DOHH2 (cell line): ENCODE results near the gene C11orf24.

Source experiments
- H3F3A ChIP-seq: fragments of 200-600 bp; sonication (generic), shearing (Covaris generic); 2 replicates; pipeline ENCODE4 v1.6.0; 2016; ENCODE audit warnings: antibody characterized with exemption, mild to moderate bottlenecking; ENCODE audit not compliant: control insufficient read depth, insufficient read depth
- H3K27ac ChIP-seq: fragments of 200-600 bp; sonication (generic); 2 replicates; pipeline ENCODE4 v1.5.1; 2014; ENCODE audit warnings: low read depth, mild to moderate bottlenecking, low read length, moderate library complexity
- H3K27me3 ChIP-seq: fragments of 200-600 bp; sonication (generic); 2 replicates; pipeline ENCODE4 v1.6.1; 2014; ENCODE audit warnings: mild to moderate bottlenecking, low read length, mixed read lengths; ENCODE audit not compliant: control insufficient read depth
- H3K36me3 ChIP-seq: fragments of 200-600 bp; sonication (generic); 2 replicates; pipeline ENCODE4 v1.6.1; 2014; ENCODE audit warnings: mild to moderate bottlenecking, low read length, moderate library complexity, mixed read lengths; ENCODE audit not compliant: control insufficient read depth
- H3K4me1 ChIP-seq: fragments of 200-600 bp; sonication (generic); 2 replicates; pipeline ENCODE4 v1.6.1; 2014; ENCODE audit warnings: mild to moderate bottlenecking, low read length, mixed read lengths; ENCODE audit not compliant: control insufficient read depth
- H3K4me2 ChIP-seq: fragments of 200-600 bp; sonication (generic); 2 replicates; pipeline ENCODE4 v1.6.0; 2014; ENCODE audit warnings: mild to moderate bottlenecking, low read length, moderate library complexity
- H3K4me3 ChIP-seq: fragments of 200-600 bp; sonication (generic); 2 replicates; pipeline ENCODE4 v1.5.1; 2014; ENCODE audit warnings: mild to moderate bottlenecking, low read length, mixed read lengths
- H3K79me2 ChIP-seq: fragments of 200-600 bp; sonication (generic); 2 replicates; pipeline ENCODE4 v1.6.1; 2014; ENCODE audit warnings: mild to moderate bottlenecking, low read length, mixed read lengths; ENCODE audit not compliant: control insufficient read depth
- H3K9me2 ChIP-seq: fragments of 200-600 bp; sonication (generic); replicated peaks from 2 replicates; pipeline ENCODE4 v1.6.1; 2014; ENCODE audit warnings: mild to moderate bottlenecking, low read length, mixed read lengths; ENCODE audit not compliant: control insufficient read depth
- H3K9me3 ChIP-seq: fragments of 200-600 bp; sonication (generic); 2 replicates; pipeline ENCODE4 v1.6.1; 2014; ENCODE audit warnings: antibody characterized with exemption, low read length, mixed read lengths; ENCODE audit not compliant: control insufficient read depth, insufficient read depth
- H4K20me1 ChIP-seq: fragments of 200-600 bp; sonication (generic); 2 replicates; pipeline ENCODE4 v1.6.0; 2014; ENCODE audit warnings: low read depth, mild to moderate bottlenecking, antibody characterized with exemption, low read length, moderate library complexity; ENCODE audit not compliant: control insufficient read depth, insufficient read depth
- CTCF ChIP-seq: fragments of 200-600 bp; sonication (generic); IDR thresholded peaks from one replicate; pipeline ENCODE4 v1.5.1; 2014; ENCODE audit warnings: antibody characterized with exemption, mild to moderate bottlenecking, low read depth, low read length; ENCODE audit not compliant: poor library complexity, severe bottlenecking
- EZH2phosphoT487 ChIP-seq: fragments of 200-600 bp; sonication (generic); IDR thresholded peaks from 2 replicates; pipeline ENCODE4 v1.6.1; 2017; ENCODE audit warnings: borderline replicate concordance, mild to moderate bottlenecking, antibody characterized with exemption, low read length, moderate library complexity, mixed read lengths

Gene C11orf24

GRCh38 chr11:68263444-68264035 lies 8.2 kb downstream of the C11orf24 start:
- no peak overlapping the region for H3K4me2 ChIP-seq
- no peak overlapping the region for H3K4me3 ChIP-seq
- peaks cover 78% of the 10 kb centered on the region for H3K36me3 ChIP-seq
- TF ChIP-seq EZH2phosphoT487 (no peak), CTCF (no peak)
- H3K27ac ChIP-seq, result no peak overlapping the region
- H4K20me1 ChIP-seq, result no peaks in the 10 kb centered on the region
- H3K9me3 ChIP-seq, result no peaks in the 10 kb centered on the region
- peaks cover 12% of the 10 kb centered on the region for H3F3A ChIP-seq
- H3K79me2 ChIP-seq, result peaks cover 36% of the 10 kb centered on the region
- no peaks in the 10 kb centered on the region for H3K9me2 ChIP-seq
- H3K4me1 ChIP-seq, result peaks cover 31% of the 10 kb centered on the region
- H3K27me3 ChIP-seq, result no peaks in the 10 kb centered on the region

GRCh38 chr11:68262544-68262827 lies 9.3 kb downstream of the C11orf24 start:
- Histone ChIP-seq H3K79me2 (peaks cover 25% of the 10 kb centered on the region), H3K27ac (no peak overlapping the region), H3K4me2 (no peak overlapping the region), H3K4me3 (no peak overlapping the region), H3K27me3 (no peaks in the 10 kb centered on the region), H3K9me2 (no peaks in the 10 kb centered on the region), H3K36me3 (peaks cover 70% of the 10 kb centered on the region), H3F3A (peaks cover 12% of the 10 kb centered on the region), H3K4me1 (peaks cover 29% of the 10 kb centered on the region), H4K20me1 (no peaks in the 10 kb centered on the region), H3K9me3 (no peaks in the 10 kb centered on the region)
- TF ChIP-seq CTCF (no peak), EZH2phosphoT487 (no peak)

- Histone ChIP-seq H4K20me1 (no peaks in the 10 kb centered on the region), H3K4me2 (no peak overlapping the region), H3K9me2 (no peaks in the 10 kb centered on the region), H3K36me3 (peaks cover 64% of the 10 kb centered on the region), H3F3A (peaks cover 10% of the 10 kb centered on the region), H3K4me1 (peaks cover 25% of the 10 kb centered on the region), H3K4me3 (no peak overlapping the region), H3K27ac (no peak overlapping the region), H3K27me3 (no peaks in the 10 kb centered on the region), H3K9me3 (no peaks in the 10 kb centered on the region), H3K79me2 (peaks cover 20% of the 10 kb centered on the region)
- TF ChIP-seq CTCF (no peak), EZH2phosphoT487 (no peak)
These were observed 9.8 kb downstream of the C11orf24 start for GRCh38 chr11:68261749-68262543.
